Uterus (tissue), 4 donors: ENCODE data around the gene SLC4A7. TPM values are rescaled to one million over a fixed set of nuclear protein-coding genes. Genes with fewer than 3 reads are reported as not detected.
"Not testable (repeated sequence)": the region's sequence is repeated elsewhere in the genome, so short reads cannot be mapped to it uniquely, and the experiment has no call there.

Experiments used
- DNase-seq, 2 donors: peaks; one replicate each; pipeline ENCODE4 v3.0.0-alpha.2; 2019 to 2020
- H3K27ac ChIP-seq, 2 donors: fragments of 200-600 bp; sonication (generic); 1 replicate in 1 of 2; 2 replicates in 1 of 2; pipeline ENCODE4 v1.5.1; 2016 to 2018
- H3K27me3 ChIP-seq, 2 donors: fragments of 200-600 bp; sonication (generic); one replicate each; pipeline ENCODE4 v1.5.1; 2018 to 2019; ENCODE audit warnings: control low read depth in 1 of 2
- H3K36me3 ChIP-seq, 2 donors: fragments of 200-600 bp; sonication (generic); one replicate each; pipeline ENCODE4 v1.5.1; 2019; ENCODE audit warnings: control low read depth in 1 of 2
- H3K4me1 ChIP-seq, 2 donors: fragments of 200-600 bp; sonication (generic); one replicate each; pipeline ENCODE4 v1.5.1; 2018 to 2019; ENCODE audit warnings: control low read depth in 1 of 2
- H3K4me3 ChIP-seq, 2 donors: fragments of 200-600 bp; sonication (generic); 1 replicate in 1 of 2; 2 replicates in 1 of 2; pipeline ENCODE4 v1.5.1; 2018 to 2019; ENCODE audit warnings: mild to moderate bottlenecking in 1 of 2
- H3K9me3 ChIP-seq, 2 donors: fragments of 200-600 bp; sonication (generic); one replicate each; pipeline ENCODE4 v1.5.1; 2019; ENCODE audit warnings: control low read depth in 1 of 2
- CTCF ChIP-seq, 4 experiments: fragments of 200-600 bp in 2 of 4; fragments of 450-650 bp in 2 of 4; sonication (generic) in 2 of 4; IDR thresholded peaks; one replicate each; pipeline ENCODE4 v1.5.1; 2016 to 2019; ENCODE audit warnings: antibody characterized with exemption in 4 of 4, mild to moderate bottlenecking in 2 of 4, moderate library complexity in 1 of 4
- POLR2A ChIP-seq, 2 donors: fragments of 450-650 bp; IDR thresholded peaks; one replicate each; pipeline ENCODE4 v1.6.1; 2016; ENCODE audit warnings: antibody characterized with exemption in 2 of 2, mild to moderate bottlenecking in 1 of 2, moderate library complexity in 1 of 2
- intact Hi-C: fragments of 100-400 bp; cut with DNase I; formaldehyde crosslinking; loops from one replicate; pipeline ENCODE4 v1.15.1; 2023; ENCODE audit warnings: low total_unique reads
- total RNA-seq, 4 donors: library from RNA; depleted of rRNA in 3 of 4; stranded (reverse); fragments of >200 nt in 3 of 4; gene quantifications; one replicate each; pipeline versions ENCODE4 v1.1.0 to v1.2.4, GENCODE V29; 2014 to 2023
- donor health status: DM: yes; HTN: yes; CAD: no.

Gene SLC4A7
- total RNA-seq, 4 donors from 2014 or later, result 20.0 to 83.5 (median 37.2) TPM

- TF ChIP-seq POLR2A (IDR thresholded peaks at IDR 0.05) (no peak), CTCF (IDR thresholded peaks at IDR 0.05) (no peak)
- H3K27me3 ChIP-seq, result no peaks in the 10 kb centered on the region
- H3K27ac ChIP-seq, result no peak overlapping the region
- no peaks in the 10 kb centered on the region for H3K36me3 ChIP-seq
- H3K4me3 ChIP-seq, result no peak overlapping the region
- no peaks in the 10 kb centered on the region for H3K9me3 ChIP-seq
- intact Hi-C loops, result no loop called here
- no peak for DNase-seq
- H3K4me1 ChIP-seq, result no peaks in the 10 kb centered on the region
Observed at GRCh38 chr3:27344192-27344591, 140.0 kb downstream of the SLC4A7 start.

- H3K27me3 ChIP-seq, result no peaks in the 10 kb centered on the region
- no peaks in the 10 kb centered on the region for H3K4me1 ChIP-seq
- H3K27ac ChIP-seq, result no peak overlapping the region
- no peak overlapping the region for H3K4me3 ChIP-seq
- intact Hi-C loops, result no loop called here
- TF ChIP-seq CTCF (IDR thresholded peaks at IDR 0.05) (no peak), POLR2A (IDR thresholded peaks at IDR 0.05) (no peak)
- no peaks in the 10 kb centered on the region for H3K36me3 ChIP-seq
- no peaks in the 10 kb centered on the region for H3K9me3 ChIP-seq
- no peak for DNase-seq
Observed at GRCh38 chr3:27342267-27342666, 141.9 kb downstream of the SLC4A7 start.

- Histone ChIP-seq H3K27ac (no peak overlapping the region), H3K36me3 (no peaks in the 10 kb centered on the region), H3K27me3 (no peaks in the 10 kb centered on the region), H3K9me3 (no peaks in the 10 kb centered on the region), H3K4me3 (no peak overlapping the region), H3K4me1 (no peaks in the 10 kb centered on the region)
- no peak for TF ChIP-seq CTCF (IDR thresholded peaks at IDR 0.05)
- no peak for TF ChIP-seq POLR2A (IDR thresholded peaks at IDR 0.05)
- intact Hi-C loops, result no loop called here
- DNase-seq, result no peak
Observed at GRCh38 chr3:27340534-27340933, 143.7 kb downstream of the SLC4A7 start.

GRCh38 chr3:27335571-27335970 is 148.6 kb downstream of the SLC4A7 start:
- H3K4me3 ChIP-seq, result no peak overlapping the region
- intact Hi-C loops, result no loop called here
- H3K36me3 ChIP-seq, result no peaks in the 10 kb centered on the region
- no peaks in the 10 kb centered on the region for H3K27me3 ChIP-seq
- H3K4me1 ChIP-seq, result no peaks in the 10 kb centered on the region
- no peak for TF ChIP-seq CTCF (IDR thresholded peaks at IDR 0.05)
- no peak for TF ChIP-seq POLR2A (IDR thresholded peaks at IDR 0.05)
- DNase-seq, result no peak
- H3K9me3 ChIP-seq, result no peaks in the 10 kb centered on the region
- no peak overlapping the region for H3K27ac ChIP-seq

GRCh38 chr3:27333843-27334242 is 150.3 kb downstream of the SLC4A7 start:
- no peak for TF ChIP-seq CTCF (IDR thresholded peaks at IDR 0.05)
- TF ChIP-seq POLR2A (IDR thresholded peaks at IDR 0.05), result no peak
- Histone ChIP-seq H3K4me1 (no peaks in the 10 kb centered on the region), H3K27ac (no peak overlapping the region), H3K9me3 (no peaks in the 10 kb centered on the region), H3K27me3 (no peaks in the 10 kb centered on the region), H3K4me3 (no peak overlapping the region), H3K36me3 (no peaks in the 10 kb centered on the region)
- DNase-seq, result no peak
- intact Hi-C loops, result no loop called here

- H3K27me3 ChIP-seq, H3K4me3 ChIP-seq, H3K4me1 ChIP-seq, H3K36me3 ChIP-seq, H3K27ac ChIP-seq, intact Hi-C loops, DNase-seq, H3K9me3 ChIP-seq: not testable (repeated sequence)
Observed at GRCh38 chr3:27328982-27329762, 155.0 kb downstream of the SLC4A7 start.
